GM12873 (cell line): ENCODE results near the gene LSAMP.

Source experiments
- TF ChIP-seq, protein P1 (sequence below): IDR thresholded peaks from 2 replicates; pipeline ENCODE4 v1.5.1; 2012; ENCODE audit warnings: low read depth, mild to moderate bottlenecking, moderate library complexity, low read length, control low read depth; ENCODE audit not compliant: insufficient read depth; ENCODE audit errors: missing control alignments

The LSAMP gene

DNA sequence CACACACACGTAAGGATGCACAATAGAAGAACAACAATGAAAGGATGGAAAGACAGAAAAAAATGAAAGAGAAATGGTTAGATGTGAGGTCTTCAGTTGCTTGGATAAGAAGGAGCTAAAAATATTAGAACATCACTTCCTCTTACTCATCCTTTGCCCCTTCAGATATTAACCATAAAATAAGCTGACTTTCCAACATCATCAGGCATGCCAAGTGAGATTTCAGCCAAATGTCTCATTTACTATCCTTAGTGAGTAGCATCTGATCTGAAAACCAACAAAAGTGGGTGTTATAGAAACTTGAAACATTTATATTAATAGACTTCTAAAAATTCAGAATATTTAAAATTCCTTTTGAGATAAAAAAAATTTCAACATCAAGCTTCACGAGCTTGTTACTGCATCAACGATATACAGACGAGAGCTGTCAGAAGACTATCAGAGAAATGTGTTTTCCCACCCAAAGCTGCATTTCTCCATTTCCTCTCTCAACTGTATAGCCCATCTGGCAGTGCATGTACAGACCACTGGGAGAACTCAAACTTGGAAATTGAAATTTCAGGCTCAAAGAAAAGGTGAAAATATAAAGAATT, 25.4 kb upstream of the LSAMP start:
- TF ChIP-seq, protein P1, sequence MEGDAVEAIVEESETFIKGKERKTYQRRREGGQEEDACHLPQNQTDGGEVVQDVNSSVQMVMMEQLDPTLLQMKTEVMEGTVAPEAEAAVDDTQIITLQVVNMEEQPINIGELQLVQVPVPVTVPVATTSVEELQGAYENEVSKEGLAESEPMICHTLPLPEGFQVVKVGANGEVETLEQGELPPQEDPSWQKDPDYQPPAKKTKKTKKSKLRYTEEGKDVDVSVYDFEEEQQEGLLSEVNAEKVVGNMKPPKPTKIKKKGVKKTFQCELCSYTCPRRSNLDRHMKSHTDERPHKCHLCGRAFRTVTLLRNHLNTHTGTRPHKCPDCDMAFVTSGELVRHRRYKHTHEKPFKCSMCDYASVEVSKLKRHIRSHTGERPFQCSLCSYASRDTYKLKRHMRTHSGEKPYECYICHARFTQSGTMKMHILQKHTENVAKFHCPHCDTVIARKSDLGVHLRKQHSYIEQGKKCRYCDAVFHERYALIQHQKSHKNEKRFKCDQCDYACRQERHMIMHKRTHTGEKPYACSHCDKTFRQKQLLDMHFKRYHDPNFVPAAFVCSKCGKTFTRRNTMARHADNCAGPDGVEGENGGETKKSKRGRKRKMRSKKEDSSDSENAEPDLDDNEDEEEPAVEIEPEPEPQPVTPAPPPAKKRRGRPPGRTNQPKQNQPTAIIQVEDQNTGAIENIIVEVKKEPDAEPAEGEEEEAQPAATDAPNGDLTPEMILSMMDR = no peak

GRCh38 chr3:116469546-116469945, 24.3 kb upstream of the LSAMP start:
- TF ChIP-seq, protein P1 = no peak

DNA sequence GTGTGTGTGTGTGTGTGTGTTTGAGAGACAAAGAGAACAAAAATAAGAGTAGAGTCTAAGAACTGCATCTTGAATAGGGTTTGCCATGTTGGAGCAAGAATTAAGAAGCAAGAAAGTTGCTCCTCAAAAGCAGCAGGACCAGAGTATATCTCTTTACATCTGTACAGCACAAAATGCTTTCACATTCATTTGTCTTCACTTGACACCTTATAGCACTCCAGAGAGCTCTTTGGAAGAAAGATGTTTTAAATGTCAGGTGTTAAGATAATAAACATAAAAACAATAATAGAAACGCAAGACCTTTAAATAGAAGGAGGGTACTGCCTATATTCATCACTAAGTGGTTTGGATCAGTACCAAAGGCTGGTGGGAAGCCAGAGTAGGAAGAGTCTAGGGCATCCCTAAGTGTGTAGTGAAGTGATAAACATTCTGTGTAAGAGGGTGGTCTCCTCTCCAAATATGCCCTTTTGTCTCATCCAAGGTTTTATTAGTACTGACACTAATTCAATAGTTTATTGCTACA, 19.1 kb upstream of the LSAMP start:
- TF ChIP-seq, protein P1 = no peak

- TF ChIP-seq, protein P1 = no peak
Observed at GRCh38 chr3:116453666-116454346, 8.5 kb upstream of the LSAMP start.

DNA sequence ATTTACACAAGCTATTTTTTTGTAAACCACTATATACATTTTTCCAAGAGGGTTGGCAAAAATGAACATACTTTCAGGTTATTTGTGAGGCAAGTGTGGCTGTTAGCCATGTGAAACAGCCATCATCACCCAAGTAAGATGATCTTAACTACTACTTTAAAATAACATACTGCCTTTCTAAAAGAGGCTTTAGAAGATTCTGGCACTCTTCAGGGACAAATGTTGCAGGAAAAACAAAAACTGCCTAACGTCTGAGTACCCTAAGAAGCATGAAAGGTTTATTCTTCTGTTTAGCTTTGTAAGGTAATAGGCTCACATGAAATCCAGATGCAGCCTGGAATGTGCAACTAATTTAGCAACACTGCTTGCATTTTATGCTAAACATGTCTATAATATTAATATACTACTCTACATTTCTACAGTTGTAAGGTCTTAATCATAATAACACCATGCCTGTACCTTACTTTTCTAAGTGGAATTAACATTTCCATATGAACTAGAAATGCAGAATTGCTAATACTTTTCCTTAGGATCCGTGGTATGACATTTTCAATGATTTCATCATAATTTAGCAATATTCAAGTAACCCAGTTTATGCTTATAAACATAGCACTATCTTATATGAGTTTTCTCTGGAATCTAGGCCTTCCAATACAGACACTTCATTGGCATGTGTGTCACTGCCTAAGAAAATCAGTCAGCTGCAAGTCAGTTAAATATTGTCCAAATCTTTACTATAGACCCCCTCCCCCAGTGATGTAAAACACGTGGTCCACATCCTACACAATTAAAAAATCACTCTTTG, 4.5 kb upstream of the LSAMP start:
- TF ChIP-seq, protein P1 = no peak

DNA sequence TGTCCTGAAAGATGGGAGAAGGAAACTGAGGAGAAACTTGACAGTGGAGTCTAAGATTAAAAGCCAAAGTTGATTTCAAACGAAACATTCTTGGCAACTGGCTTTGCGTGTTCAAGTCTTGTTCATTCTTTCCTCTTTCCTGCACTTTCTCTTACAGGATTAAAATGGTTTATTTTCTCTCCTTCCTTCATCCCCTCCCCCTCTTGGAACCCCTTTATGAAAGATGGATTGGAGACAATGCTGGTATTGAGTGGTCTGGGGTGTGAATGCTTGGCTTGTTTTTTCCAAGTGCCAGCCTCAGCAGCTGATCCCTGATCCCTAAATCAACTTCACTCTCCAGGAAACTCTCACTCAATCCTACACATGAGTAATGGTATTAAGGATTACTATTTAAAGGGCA, 703 bp upstream of the LSAMP start:
- TF ChIP-seq, protein P1 = no peak

DNA sequence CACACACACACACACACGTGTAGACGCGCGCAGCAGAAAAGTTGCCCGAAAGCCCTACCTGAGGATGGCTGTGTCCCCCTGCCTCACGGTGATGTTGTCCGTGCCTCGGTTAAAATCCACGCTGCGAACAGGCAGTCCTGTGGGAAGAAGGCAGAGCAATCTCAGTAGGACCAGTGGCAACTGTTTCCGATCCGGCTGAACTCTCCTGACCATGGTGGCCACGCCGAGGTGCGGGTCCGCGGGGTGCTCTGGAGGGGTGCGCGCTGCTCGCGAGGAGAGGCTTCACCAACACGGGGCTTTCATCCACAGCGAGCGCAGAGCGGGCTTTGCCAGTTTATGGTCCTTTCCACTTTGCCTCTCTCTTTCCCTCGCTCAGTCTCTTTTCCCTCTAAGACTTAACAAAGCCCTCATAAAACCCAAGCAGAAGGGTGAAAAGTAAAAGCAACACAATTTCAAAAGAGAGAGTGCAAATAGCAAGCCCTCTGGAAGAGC, 422 bp downstream of the LSAMP start:
- TF ChIP-seq, protein P1 = no peak
